Fibroblast of upper back skin (primary cell): ENCODE measurements around the gene WFIKKN1.

Source experiments
- DNase-seq: peaks from one replicate; pipeline ENCODE4 v3.0.0-alpha.2; 2013

WFIKKN1 gene

GRCh38 chr16:630815-631405 lies at the start of gene WFIKKN1:
TSS of gene WFIKKN1 (plus strand) at chr16:630985. CDS start at chr16:631254, 269 bp downstream.
- DNase-seq, result no peak

- no peak for DNase-seq
Observed at GRCh38 chr16:582218-582613, 48.6 kb upstream of the WFIKKN1 start.

- no peak for DNase-seq
Observed at GRCh38 chr16:582614-583331, 48.0 kb upstream of the WFIKKN1 start.

GRCh38 chr16:583470-583814 lies 47.3 kb upstream of the WFIKKN1 start:
- DNase-seq, result no peak

- no peak for DNase-seq
Observed at GRCh38 chr16:583815-584591, 46.8 kb upstream of the WFIKKN1 start.

GRCh38 chr16:585351-585750 lies 45.4 kb upstream of the WFIKKN1 start:
- no peak for DNase-seq

- DNase-seq, result peak; percentile 29
Observed at GRCh38 chr16:586047-586644, 44.6 kb upstream of the WFIKKN1 start.

- DNase-seq, result no peak
Observed at GRCh38 chr16:586645-587590, 43.9 kb upstream of the WFIKKN1 start.

- DNase-seq, result peak; percentile 44
Observed at GRCh38 chr16:588639-588888, 42.2 kb upstream of the WFIKKN1 start.

GRCh38 chr16:588889-589657 lies 41.7 kb upstream of the WFIKKN1 start:
- peak; percentile 93 for DNase-seq

- peak; percentile 97 for DNase-seq
Observed at GRCh38 chr16:589658-590187, 41.1 kb upstream of the WFIKKN1 start, which contains the start of gene RAB40C. TSS of gene RAB40C (plus strand) at chr16:590066. CDS start at chr16:590292, 226 bp downstream.

GRCh38 chr16:590188-590814 lies 40.5 kb upstream of the WFIKKN1 start:
- DNase-seq, result no peak

- no peak for DNase-seq
Observed at GRCh38 chr16:590815-591200, 40.0 kb upstream of the WFIKKN1 start.

GRCh38 chr16:591231-591630 lies 39.6 kb upstream of the WFIKKN1 start:
- DNase-seq, result no peak

GRCh38 chr16:591892-592517 lies 38.8 kb upstream of the WFIKKN1 start:
- DNase-seq, result no peak

- DNase-seq, result no peak
Observed at GRCh38 chr16:592518-593306, 38.1 kb upstream of the WFIKKN1 start.

- DNase-seq, result no peak
Observed at GRCh38 chr16:593406-593805, 37.4 kb upstream of the WFIKKN1 start.

- DNase-seq, result no peak
Observed at GRCh38 chr16:593807-594206, 37.0 kb upstream of the WFIKKN1 start.

- no peak for DNase-seq
Observed at GRCh38 chr16:595094-595528, 35.7 kb upstream of the WFIKKN1 start.
